SW 1271 (cell line): ENCODE results near the gene HBA2.
"Not testable (repeated sequence)": the region's sequence is repeated elsewhere in the genome, so short reads cannot be mapped to it uniquely, and the experiment has no call there.

Experiments
- DNase-seq, 2 experiments: peaks; one replicate each; lab custom pipeline; 2025; lab: John Stamatoyannopoulos, UW

HBA2 gene

GRCh38 chr16:175011-175949 is 2.6 kb downstream of the HBA2 start:
- no peak for DNase-seq

- DNase-seq, result not testable (repeated sequence)
Observed at GRCh38 chr16:176006-176405, 3.3 kb downstream of the HBA2 start.

GRCh38 chr16:176477-177382 is 4.1 kb downstream of the HBA2 start, which contains the start of gene HBA1:
TSS of gene HBA1 (plus strand) at chr16:176680. CDS start at chr16:176717, 37 bp downstream.
- not testable (repeated sequence) for DNase-seq

GRCh38 chr16:177394-177822 is 4.7 kb downstream of the HBA2 start:
- DNase-seq, result peak in 1 of 2 experiments; percentile 97

GRCh38 chr16:177981-178667 is 5.4 kb downstream of the HBA2 start:
- no peak for DNase-seq

GRCh38 chr16:178668-179015 is 6.0 kb downstream of the HBA2 start:
- no peak for DNase-seq

GRCh38 chr16:179211-180092 is 6.8 kb downstream of the HBA2 start:
- no peak for DNase-seq

- no peak for DNase-seq
Observed at GRCh38 chr16:180101-180675, 7.5 kb downstream of the HBA2 start, which contains the start of gene HBQ1. TSS of gene HBQ1 (plus strand) at chr16:180459. CDS start at chr16:180487, 28 bp downstream.

GRCh38 chr16:180681-181564 is 8.2 kb downstream of the HBA2 start:
- DNase-seq, result peak; percentile 14 to 22

- DNase-seq, result no peak
Observed at GRCh38 chr16:181565-182021, 8.9 kb downstream of the HBA2 start.

- DNase-seq, result no peak
Observed at GRCh38 chr16:183005-183404, 10.3 kb downstream of the HBA2 start.

- DNase-seq, result no peak
Observed at GRCh38 chr16:185213-185612, 12.5 kb downstream of the HBA2 start.

- no peak for DNase-seq
Observed at GRCh38 chr16:185691-186090, 13.0 kb downstream of the HBA2 start.

- no peak for DNase-seq
Observed at GRCh38 chr16:187330-187729, 14.7 kb downstream of the HBA2 start.

GRCh38 chr16:188674-189073 is 16.0 kb downstream of the HBA2 start:
- no peak for DNase-seq

- DNase-seq, result no peak
Observed at GRCh38 chr16:189604-190186, 17.0 kb downstream of the HBA2 start.

GRCh38 chr16:191831-192230 is 19.2 kb downstream of the HBA2 start:
- DNase-seq, result no peak

GRCh38 chr16:192686-193085 is 20.0 kb downstream of the HBA2 start:
- DNase-seq, result no peak

- DNase-seq, result no peak
Observed at GRCh38 chr16:193441-193840, 20.8 kb downstream of the HBA2 start.
